ENCODE measurements around the gene GPN2. TPM values are rescaled to one million over a fixed set of nuclear protein-coding genes. Genes with fewer than 3 reads are reported as not detected.

Gene GPN2
- total and polyA plus RNA-seq, 9 of the 15 experiments (the other 6 are each of a cell fraction or from before 2014, with no cell fraction given), result 9.9 to 58.8 (median 20.4) TPM

DNA sequence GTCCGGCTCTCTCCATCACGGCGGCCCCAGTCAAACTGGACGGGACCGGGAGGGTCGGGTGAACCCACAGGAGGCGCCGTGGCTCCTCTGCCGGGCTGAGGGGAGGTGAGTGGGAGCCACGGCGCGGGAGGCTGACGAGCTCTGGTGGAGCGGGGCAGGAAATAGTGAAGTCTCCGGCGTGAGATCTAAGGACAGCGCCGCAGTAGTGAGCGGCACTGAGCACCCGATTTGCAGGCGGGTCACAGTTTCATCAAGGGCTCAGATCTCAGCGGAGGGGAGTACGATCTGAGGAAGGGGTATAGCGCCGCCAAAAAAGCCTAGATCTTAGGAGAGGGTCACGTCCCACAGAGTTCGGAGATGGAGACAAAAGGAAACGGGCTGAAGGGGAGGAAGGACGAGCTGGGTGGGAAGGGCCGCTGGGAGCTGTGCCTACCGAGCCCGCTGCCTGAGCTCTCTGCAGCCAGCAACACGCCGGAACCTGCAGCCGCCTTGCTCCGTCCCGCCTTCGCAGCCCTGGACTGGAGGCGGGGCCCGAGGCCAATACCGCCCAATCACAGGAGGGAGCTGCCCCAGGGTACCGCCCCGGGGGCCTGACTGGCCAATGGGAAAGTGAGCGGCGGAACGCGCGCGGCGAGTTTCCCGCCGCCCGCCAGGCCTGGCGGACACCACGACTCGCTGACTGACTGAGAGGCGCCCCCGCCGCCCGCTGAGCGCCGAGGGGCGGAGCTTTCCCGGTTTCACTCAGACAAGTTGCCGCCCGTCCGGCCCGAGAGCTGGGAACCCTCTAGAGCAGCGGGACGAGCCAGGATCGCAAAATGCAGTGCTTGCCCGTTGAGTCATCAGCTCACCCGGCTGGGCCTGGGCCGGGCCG lies 25.2 kb downstream of the GPN2 start (continued):
- TF ChIP-seq, protein P1, sequence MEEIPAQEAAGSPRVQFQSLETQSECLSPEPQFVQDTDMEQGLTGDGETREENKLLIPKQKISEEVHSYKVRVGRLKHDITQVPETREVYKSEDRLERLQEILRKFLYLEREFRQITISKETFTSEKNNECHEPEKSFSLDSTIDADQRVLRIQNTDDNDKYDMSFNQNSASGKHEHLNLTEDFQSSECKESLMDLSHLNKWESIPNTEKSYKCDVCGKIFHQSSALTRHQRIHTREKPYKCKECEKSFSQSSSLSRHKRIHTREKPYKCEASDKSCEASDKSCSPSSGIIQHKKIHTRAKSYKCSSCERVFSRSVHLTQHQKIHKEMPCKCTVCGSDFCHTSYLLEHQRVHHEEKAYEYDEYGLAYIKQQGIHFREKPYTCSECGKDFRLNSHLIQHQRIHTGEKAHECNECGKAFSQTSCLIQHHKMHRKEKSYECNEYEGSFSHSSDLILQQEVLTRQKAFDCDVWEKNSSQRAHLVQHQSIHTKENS (CRISPR knock-in tag; IDR thresholded peaks at IDR 0.05), result no peak
- TF ChIP-seq POLR3G (IDR thresholded peaks at IDR 0.05; ENCODE audit: extremely low read depth, insufficient read length, insufficient replicate concordance) (no peak), RFX5 (IDR thresholded peaks at IDR 0.05; ENCODE audit: low read depth, low read length) (no peak), MAFK (IDR thresholded peaks at IDR 0.05; ENCODE audit: low read length) (no peak), POLR2A (conservative IDR thresholded peaks at IDR 0.05) (peak; percentile 97), ZNF695 (CRISPR knock-in tag; IDR thresholded peaks at IDR 0.05) (0 out of 2 replicates have a peak, but pooled peaks have one; percentile 13), POLR3A (IDR thresholded peaks at IDR 0.05; ENCODE audit: borderline replicate concordance, extremely low read depth, insufficient read depth, insufficient read length) (no peak), PPARD (CRISPR knock-in tag; IDR thresholded peaks at IDR 0.05) (no peak), SOX6 (IDR thresholded peaks at IDR 0.05) (no peak), PHF21A (IDR thresholded peaks at IDR 0.05; ENCODE audit: borderline replicate concordance, low read depth) (peak; percentile 20), PTRF (tag; IDR thresholded peaks at IDR 0.05) (no peak), MYNN (IDR thresholded peaks at IDR 0.05) (peak; percentile 44; the same call in 1 of the 2 replicates), MYNN (CRISPR knock-in tag; IDR thresholded peaks at IDR 0.05) (no peak), RFX7 (CRISPR knock-in tag; IDR thresholded peaks at IDR 0.05) (no peak), PYGO2 (tag; IDR thresholded peaks at IDR 0.05) (no peak), ATF7 (IDR thresholded peaks at IDR 0.05) (peak; percentile 85)
- TF ChIP-seq, protein P2, sequence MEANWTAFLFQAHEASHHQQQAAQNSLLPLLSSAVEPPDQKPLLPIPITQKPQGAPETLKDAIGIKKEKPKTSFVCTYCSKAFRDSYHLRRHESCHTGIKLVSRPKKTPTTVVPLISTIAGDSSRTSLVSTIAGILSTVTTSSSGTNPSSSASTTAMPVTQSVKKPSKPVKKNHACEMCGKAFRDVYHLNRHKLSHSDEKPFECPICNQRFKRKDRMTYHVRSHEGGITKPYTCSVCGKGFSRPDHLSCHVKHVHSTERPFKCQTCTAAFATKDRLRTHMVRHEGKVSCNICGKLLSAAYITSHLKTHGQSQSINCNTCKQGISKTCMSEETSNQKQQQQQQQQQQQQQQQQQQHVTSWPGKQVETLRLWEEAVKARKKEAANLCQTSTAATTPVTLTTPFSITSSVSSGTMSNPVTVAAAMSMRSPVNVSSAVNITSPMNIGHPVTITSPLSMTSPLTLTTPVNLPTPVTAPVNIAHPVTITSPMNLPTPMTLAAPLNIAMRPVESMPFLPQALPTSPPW (CRISPR knock-in tag; IDR thresholded peaks at IDR 0.05), result peak; percentile 67; the same call in 1 of the 2 replicates
- TF ChIP-seq, protein P3, sequence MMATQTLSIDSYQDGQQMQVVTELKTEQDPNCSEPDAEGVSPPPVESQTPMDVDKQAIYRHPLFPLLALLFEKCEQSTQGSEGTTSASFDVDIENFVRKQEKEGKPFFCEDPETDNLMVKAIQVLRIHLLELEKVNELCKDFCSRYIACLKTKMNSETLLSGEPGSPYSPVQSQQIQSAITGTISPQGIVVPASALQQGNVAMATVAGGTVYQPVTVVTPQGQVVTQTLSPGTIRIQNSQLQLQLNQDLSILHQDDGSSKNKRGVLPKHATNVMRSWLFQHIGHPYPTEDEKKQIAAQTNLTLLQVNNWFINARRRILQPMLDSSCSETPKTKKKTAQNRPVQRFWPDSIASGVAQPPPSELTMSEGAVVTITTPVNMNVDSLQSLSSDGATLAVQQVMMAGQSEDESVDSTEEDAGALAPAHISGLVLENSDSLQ (IDR thresholded peaks at IDR 0.05), result peak; percentile 96
- TF ChIP-seq, protein P4, sequence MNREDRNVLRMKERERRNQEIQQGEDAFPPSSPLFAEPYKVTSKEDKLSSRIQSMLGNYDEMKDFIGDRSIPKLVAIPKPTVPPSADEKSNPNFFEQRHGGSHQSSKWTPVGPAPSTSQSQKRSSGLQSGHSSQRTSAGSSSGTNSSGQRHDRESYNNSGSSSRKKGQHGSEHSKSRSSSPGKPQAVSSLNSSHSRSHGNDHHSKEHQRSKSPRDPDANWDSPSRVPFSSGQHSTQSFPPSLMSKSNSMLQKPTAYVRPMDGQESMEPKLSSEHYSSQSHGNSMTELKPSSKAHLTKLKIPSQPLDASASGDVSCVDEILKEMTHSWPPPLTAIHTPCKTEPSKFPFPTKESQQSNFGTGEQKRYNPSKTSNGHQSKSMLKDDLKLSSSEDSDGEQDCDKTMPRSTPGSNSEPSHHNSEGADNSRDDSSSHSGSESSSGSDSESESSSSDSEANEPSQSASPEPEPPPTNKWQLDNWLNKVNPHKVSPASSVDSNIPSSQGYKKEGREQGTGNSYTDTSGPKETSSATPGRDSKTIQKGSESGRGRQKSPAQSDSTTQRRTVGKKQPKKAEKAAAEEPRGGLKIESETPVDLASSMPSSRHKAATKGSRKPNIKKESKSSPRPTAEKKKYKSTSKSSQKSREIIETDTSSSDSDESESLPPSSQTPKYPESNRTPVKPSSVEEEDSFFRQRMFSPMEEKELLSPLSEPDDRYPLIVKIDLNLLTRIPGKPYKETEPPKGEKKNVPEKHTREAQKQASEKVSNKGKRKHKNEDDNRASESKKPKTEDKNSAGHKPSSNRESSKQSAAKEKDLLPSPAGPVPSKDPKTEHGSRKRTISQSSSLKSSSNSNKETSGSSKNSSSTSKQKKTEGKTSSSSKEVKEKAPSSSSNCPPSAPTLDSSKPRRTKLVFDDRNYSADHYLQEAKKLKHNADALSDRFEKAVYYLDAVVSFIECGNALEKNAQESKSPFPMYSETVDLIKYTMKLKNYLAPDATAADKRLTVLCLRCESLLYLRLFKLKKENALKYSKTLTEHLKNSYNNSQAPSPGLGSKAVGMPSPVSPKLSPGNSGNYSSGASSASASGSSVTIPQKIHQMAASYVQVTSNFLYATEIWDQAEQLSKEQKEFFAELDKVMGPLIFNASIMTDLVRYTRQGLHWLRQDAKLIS (CRISPR knock-in tag; IDR thresholded peaks at IDR 0.05), result no peak
- TF ChIP-seq, protein P5, sequence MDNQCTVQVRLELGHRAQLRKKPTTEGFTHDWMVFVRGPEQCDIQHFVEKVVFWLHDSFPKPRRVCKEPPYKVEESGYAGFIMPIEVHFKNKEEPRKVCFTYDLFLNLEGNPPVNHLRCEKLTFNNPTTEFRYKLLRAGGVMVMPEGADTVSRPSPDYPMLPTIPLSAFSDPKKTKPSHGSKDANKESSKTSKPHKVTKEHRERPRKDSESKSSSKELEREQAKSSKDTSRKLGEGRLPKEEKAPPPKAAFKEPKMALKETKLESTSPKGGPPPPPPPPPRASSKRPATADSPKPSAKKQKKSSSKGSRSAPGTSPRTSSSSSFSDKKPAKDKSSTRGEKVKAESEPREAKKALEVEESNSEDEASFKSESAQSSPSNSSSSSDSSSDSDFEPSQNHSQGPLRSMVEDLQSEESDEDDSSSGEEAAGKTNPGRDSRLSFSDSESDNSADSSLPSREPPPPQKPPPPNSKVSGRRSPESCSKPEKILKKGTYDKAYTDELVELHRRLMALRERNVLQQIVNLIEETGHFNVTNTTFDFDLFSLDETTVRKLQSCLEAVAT (IDR thresholded peaks at IDR 0.05), result peak in 1 of 2 experiments; percentile 64; a peak in 2 of 4 replicates

Data from K562 (cell line).